GM12878 (cell line): ENCODE measurements around the gene ADCY2. TPM values are rescaled to one million over a fixed set of nuclear protein-coding genes. Genes with fewer than 3 reads are reported as not detected.

Experiments
- ATAC-seq: fragments of 200-7000 bp; cut with Tn5 transposase; 3 replicates; pipeline ENCODE4 v1.9.1; 2020; ENCODE audit warnings: mild to moderate bottlenecking, moderate library complexity
- BruUV-seq: library from RNA; stranded (reverse); fragments of 400-500 nt; replicated peaks from 2 replicates; lab custom pipeline; 2021; lab: Mats Ljungman, UMichigan
- CTCF ChIA-PET: fragments of 300-600 bp; sonication (Branson Sonifier 250); formaldehyde crosslinking; extraction: SDS; loops from one replicate; lab custom pipeline; 2021; ENCODE audit warnings: inconsistent platforms; lab: Yijun Ruan, JAX
- POLR2A ChIA-PET: fragments of 350-600 bp; formaldehyde crosslinking; extraction: SDS; loops from one replicate; lab custom pipeline; 2021; ENCODE audit warnings: inconsistent platforms; lab: Charles Lee
- RAD21 ChIA-PET: fragments of 300-600 bp; sonication (Branson Sonifier 250); formaldehyde crosslinking; loops from one replicate; lab custom pipeline; 2023; ENCODE audit warnings: antibody characterized with exemption; ENCODE audit not compliant: unreplicated experiment; lab: Charles Lee
- SMC1A ChIA-PET: fragments of 300-600 bp; sonication (Branson Sonifier 250); formaldehyde crosslinking; loops from one replicate; lab custom pipeline; 2023; ENCODE audit not compliant: unreplicated experiment, uncharacterized antibody; lab: Charles Lee
- DNase-seq: peaks from one replicate; pipeline ENCODE4 v3.0.0-alpha.2; 2011; ENCODE audit warnings: low read depth, low spot score
- FAIRE-seq: peaks from 3 replicates; lab custom pipeline; 2011; peaks lifted over from hg19 to GRCh38; lab: Jason Lieb, UNC
- H2AFZ ChIP-seq: 2 replicates; pipeline ENCODE4 v1.6.0; 2011; ENCODE audit warnings: low read depth, low read length, control low read depth; ENCODE audit not compliant: control insufficient read depth
- H3K27ac ChIP-seq: 2 replicates; pipeline ENCODE4 v1.5.1; 2011; ENCODE audit warnings: control low read depth; ENCODE audit not compliant: control insufficient read depth, insufficient read depth
- H3K27me3 ChIP-seq, 2 experiments: replicated peaks in 1 of 2; 2 replicates each; pipeline versions ENCODE4 v1.6.0 to v1.6.1; 2011; ENCODE audit warnings: low read length in 1 of 2; ENCODE audit not compliant: control insufficient read depth in 2 of 2, insufficient read depth in 2 of 2
- H3K36me3 ChIP-seq, 2 experiments: 2 replicates each; pipeline ENCODE4 v1.5.1; 2011; ENCODE audit warnings: low read length in 1 of 2; ENCODE audit not compliant: control insufficient read depth in 2 of 2, insufficient read depth in 2 of 2
- H3K4me1 ChIP-seq: 2 replicates; pipeline ENCODE4 v1.6.1; 2011; ENCODE audit warnings: mild to moderate bottlenecking, low read length, moderate library complexity, mixed read lengths; ENCODE audit not compliant: control insufficient read depth, insufficient read depth
- H3K4me2 ChIP-seq: 2 replicates; pipeline ENCODE4 v1.6.0; 2011; ENCODE audit warnings: control low read depth; ENCODE audit not compliant: control insufficient read depth, insufficient read depth
- H3K4me3 ChIP-seq: fragments of 200-600 bp; sonication (generic); 2 replicates; pipeline ENCODE4 v1.5.1; 2016
- H3K79me2 ChIP-seq: 2 replicates; pipeline ENCODE4 v1.6.0; 2011; ENCODE audit warnings: low read length; ENCODE audit not compliant: control insufficient read depth, insufficient read depth
- H3K9ac ChIP-seq: 2 replicates; pipeline ENCODE4 v1.8.0; 2011; ENCODE audit warnings: low read length, control low read depth, mixed read lengths; ENCODE audit not compliant: control insufficient read depth, insufficient read depth
- H3K9me3 ChIP-seq: replicated peaks from 3 replicates; pipeline ENCODE4 v1.5.1; 2011; ENCODE audit warnings: mild to moderate bottlenecking, low read length; ENCODE audit not compliant: control insufficient read depth, insufficient read depth
- H4K20me1 ChIP-seq: 2 replicates; pipeline ENCODE4 v1.6.0; 2011; ENCODE audit not compliant: control insufficient read depth, insufficient read depth
- ATF2 ChIP-seq: IDR thresholded peaks from 2 replicates; pipeline ENCODE4 v1.6.1; 2012; ENCODE audit warnings: low read length, inconsistent platforms
- BCL3 ChIP-seq: IDR thresholded peaks from 2 replicates; pipeline ENCODE4 v1.6.1; 2011; ENCODE audit warnings: borderline replicate concordance, low read depth, mild to moderate bottlenecking, moderate library complexity, low read length; ENCODE audit not compliant: insufficient read depth, poor library complexity, severe bottlenecking
- HDAC2 ChIP-seq: fragments of 200-600 bp; sonication (generic); IDR thresholded peaks from 2 replicates; pipeline ENCODE4 v1.6.1; 2017
- IKZF1 ChIP-seq: fragments of 450-650 bp; conservative IDR thresholded peaks from 2 replicates; pipeline ENCODE4 v1.6.1; 2017; ENCODE audit warnings: antibody characterized with exemption, mild to moderate bottlenecking
- IRF5 ChIP-seq: fragments of 450-650 bp; IDR thresholded peaks from 2 replicates; pipeline ENCODE4 v1.6.1; 2017; ENCODE audit warnings: borderline replicate concordance
- PML ChIP-seq: IDR thresholded peaks from 2 replicates; pipeline ENCODE4 v1.6.1; 2012; ENCODE audit warnings: low read length, inconsistent platforms
- RAD51 ChIP-seq: fragments of 450-650 bp; IDR thresholded peaks from 2 replicates; pipeline ENCODE4 v1.6.1; 2016; ENCODE audit warnings: moderate library complexity, mild to moderate bottlenecking, inconsistent platforms
- RFX5 ChIP-seq: IDR thresholded peaks from 2 replicates; pipeline ENCODE4 v1.6.1; 2011; ENCODE audit warnings: low read depth, low read length, improper control_type of control experiment
- TCF7 ChIP-seq: IDR thresholded peaks from 2 replicates; pipeline ENCODE4 v1.6.1; 2014; ENCODE audit warnings: antibody characterized with exemption, borderline replicate concordance
- WGBS: methylation state at CpG from one replicate; pipeline ENCODE4 v1.1.6; 2016; ENCODE audit warnings: low lambda C conversion rate; ENCODE audit not compliant: insufficient replicate concordance, insufficient coverage; ENCODE audit errors: missing lambda C conversion rate; 5-methylcytosine and 5-hydroxymethylcytosine counted together
- in situ Hi-C: fragments of 300-500 bp; cut with MboI; formaldehyde crosslinking; loops from 9 replicates; pipeline ENCODE4 v1.14.3; 2018; ENCODE audit warnings: mixed read lengths
- intact Hi-C: fragments of 100-400 bp; cut with micrococcal nuclease; formaldehyde crosslinking; loops from one replicate; pipeline ENCODE4 v1.14.2; 2022; ENCODE audit not compliant: unreplicated experiment
- polyA plus RNA-seq, 11 experiments: library from polyadenylated mRNA; depleted of rRNA in 4 of 11; unstranded in 6 of 11; stranded (reverse) in 5 of 11; fragments of >200 nt; fragmentation: Nextera tagmentation in 4 of 11; fragmentation: Illumina TruSeq in 1 of 11; extraction: Ambion mirVana in 4 of 11; extraction: Trizol in 1 of 11; gene quantifications; 1 replicate in 1 of 11; 2 replicates in 10 of 11; pipeline versions ENCODE4 v1.2.1 to v1.2.3, GENCODE V29; 2011 to 2016; ENCODE audit warnings: inconsistent platforms in 2 of 11, missing spikeins in 2 of 11, low read depth in 1 of 11
- total RNA-seq, 4 experiments: library from RNA; depleted of rRNA in 3 of 4; stranded (reverse); fragments of >200 nt in 3 of 4; fragmentation: Illumina TruSeq in 1 of 4; extraction: Trizol in 1 of 4; gene quantifications; 2 replicates each; pipeline versions ENCODE4 v1.2.1 to v1.2.3, GENCODE V29; 2013 to 2021
- TF ChIP-seq, protein P1 (sequence below): IDR thresholded peaks from 2 replicates; pipeline ENCODE4 v1.6.1; 2011; ENCODE audit warnings: low read depth, low read length, improper control_type of control experiment, borderline replicate concordance
- TF ChIP-seq, protein P2 (sequence below): fragments of 450-650 bp; IDR thresholded peaks from 2 replicates; pipeline ENCODE4 v1.6.1; 2014; ENCODE audit warnings: mild to moderate bottlenecking

ADCY2 gene
- total and polyA plus RNA-seq, 10 of the 15 experiments (the other 5 are each of a cell fraction or from before 2014, with no cell fraction given), result 0.07 to 0.26 TPM; not detected in 8

DNA sequence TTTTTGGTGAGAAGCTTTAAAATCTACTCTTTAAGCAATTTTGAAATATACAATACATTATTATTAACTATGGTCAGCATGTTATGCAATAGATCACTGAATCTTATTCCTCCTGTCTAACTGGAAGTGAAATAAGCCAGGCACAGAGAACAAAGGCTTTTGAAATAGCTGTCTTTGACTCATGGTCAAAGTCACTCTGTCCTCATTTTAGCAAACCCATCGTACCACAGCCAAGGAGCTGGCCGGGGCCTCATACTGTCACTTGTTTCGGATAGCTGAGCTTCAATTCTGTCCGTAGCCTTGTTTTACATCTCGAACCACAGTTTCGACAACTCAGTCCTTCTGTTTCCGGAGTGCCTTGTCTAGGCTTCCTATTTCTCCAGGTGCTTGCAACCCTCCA is 19.2 kb downstream of the ADCY2 start:
- RAD21 ChIA-PET, result no interaction called here
- H3K4me1 ChIP-seq, result no peaks in the 10 kb centered on the region
- no TSS peak for BruUV-seq
- TF ChIP-seq HDAC2, result no peak
- no peak for TF ChIP-seq ATF2
- TF ChIP-seq, protein P1, sequence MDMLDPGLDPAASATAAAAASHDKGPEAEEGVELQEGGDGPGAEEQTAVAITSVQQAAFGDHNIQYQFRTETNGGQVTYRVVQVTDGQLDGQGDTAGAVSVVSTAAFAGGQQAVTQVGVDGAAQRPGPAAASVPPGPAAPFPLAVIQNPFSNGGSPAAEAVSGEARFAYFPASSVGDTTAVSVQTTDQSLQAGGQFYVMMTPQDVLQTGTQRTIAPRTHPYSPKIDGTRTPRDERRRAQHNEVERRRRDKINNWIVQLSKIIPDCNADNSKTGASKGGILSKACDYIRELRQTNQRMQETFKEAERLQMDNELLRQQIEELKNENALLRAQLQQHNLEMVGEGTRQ, result no peak
- no peak for TF ChIP-seq IKZF1
- TF ChIP-seq PML, result no peak
- no peak for TF ChIP-seq RFX5
- TF ChIP-seq TCF7, result no peak
- TF ChIP-seq BCL3, result no peak
- no peak for TF ChIP-seq RAD51
- no peak for TF ChIP-seq IRF5
- TF ChIP-seq, protein P2, sequence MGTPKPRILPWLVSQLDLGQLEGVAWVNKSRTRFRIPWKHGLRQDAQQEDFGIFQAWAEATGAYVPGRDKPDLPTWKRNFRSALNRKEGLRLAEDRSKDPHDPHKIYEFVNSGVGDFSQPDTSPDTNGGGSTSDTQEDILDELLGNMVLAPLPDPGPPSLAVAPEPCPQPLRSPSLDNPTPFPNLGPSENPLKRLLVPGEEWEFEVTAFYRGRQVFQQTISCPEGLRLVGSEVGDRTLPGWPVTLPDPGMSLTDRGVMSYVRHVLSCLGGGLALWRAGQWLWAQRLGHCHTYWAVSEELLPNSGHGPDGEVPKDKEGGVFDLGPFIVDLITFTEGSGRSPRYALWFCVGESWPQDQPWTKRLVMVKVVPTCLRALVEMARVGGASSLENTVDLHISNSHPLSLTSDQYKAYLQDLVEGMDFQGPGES, result no peak
- TF ChIP-seq, all 136 proteins: peak for 0
- intact Hi-C loops, result no loop called here
- Histone ChIP-seq H3K4me3 (no peak overlapping the region), H3K4me2 (no peak overlapping the region), H2AFZ (no peak overlapping the region), H3K9me3 (no peaks in the 10 kb centered on the region), H3K9ac (no peak overlapping the region), H3K27ac (no peak overlapping the region), H3K79me2 (no peaks in the 10 kb centered on the region), H4K20me1 (no peaks in the 10 kb centered on the region), H3K27me3 (no peaks in the 10 kb centered on the region), H3K36me3 (no peaks in the 10 kb centered on the region)
- FAIRE-seq (no peak), ATAC-seq (no peak), DNase-seq (no peak)
- ChIA-PET POLR2A (no interaction called here), SMC1A (no interaction called here), CTCF (no interaction called here)
- in situ Hi-C loops, result no loop called here
- WGBS, result 41% methylated on average over 7 of the region's 7 CpGs
